Measurements from ENCODE around the gene ITGA4. TPM values are rescaled to one million over a fixed set of nuclear protein-coding genes. Genes with fewer than 3 reads are reported as not detected.

The ITGA4 gene
- total RNA-seq (2021) (4.6 and 7.0 TPM in 2 replicates), Bru-seq, nascent RNA (percentile 44 among the genes with signal in this experiment), BruChase-seq, experiment 1, labeled RNA remaining after a 2-hour chase (percentile 41 among the genes with signal in this experiment), BruChase-seq, experiment 2, labeled RNA remaining after a 6-hour chase (percentile 39 among the genes with signal in this experiment)
- long read RNA-seq, full-length matches to known transcripts, result 4 of 9 reads
- long read RNA-seq, partial matches to known transcripts, result 4 of 9 reads
- long read RNA-seq, other reads (novel, unspliced or antisense), result 1 of 9 reads

GRCh38 chr2:181457121-181457740 lies at the start of gene ITGA4:
Gene ITGA4 (plus strand): TSS chr2:181457386. CDS start chr2:181457655, 269 bp downstream.
- intact Hi-C loops (cut with micrococcal nuclease; ENCODE audit: unreplicated experiment), result loop anchor here (2.0 to 10.0 kb wide), 2 partner anchors 258 to 352 kb away; no protein-coding TSS in a partner anchor
- CTCF ChIA-PET, result interaction anchor here (0.7 to 1.5 kb wide), 3 partner anchors 9 to 377 kb away, joined by 4 to 9 read pairs (median 4); no protein-coding TSS in a partner anchor

DNA sequence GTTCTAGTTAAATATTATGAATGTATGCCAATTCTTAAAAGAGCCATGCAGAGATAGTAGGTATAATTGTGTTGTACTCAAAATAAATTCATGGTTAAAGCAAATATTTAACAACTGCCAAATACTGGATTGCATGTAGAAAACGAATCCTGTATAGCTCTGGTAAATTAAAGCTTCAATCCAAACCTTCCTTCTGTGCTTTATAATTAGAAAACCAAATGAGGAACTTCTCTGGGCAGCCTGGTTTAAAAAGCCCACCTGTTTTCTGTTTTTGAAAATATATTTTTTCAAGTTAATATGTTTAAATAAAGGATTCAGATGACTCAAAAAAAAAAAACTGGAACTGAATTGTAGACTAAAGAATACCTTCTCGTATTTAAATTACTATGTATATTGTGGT lies 48.3 kb upstream of the ITGA4 start:
- BruUV-seq (replicated peaks), result no TSS peak
- Histone ChIP-seq H3K27me3 (replicated peaks; ENCODE audit: insufficient read depth, low read depth, low read length, poor library complexity) (no peaks in the 10 kb centered on the region), H3K4me3 (ENCODE audit: low read depth, low read length, poor library complexity, severe bottlenecking) (no peak overlapping the region), H3K9me3 (ENCODE audit: low read depth, low read length, poor library complexity, severe bottlenecking) (no peaks in the 10 kb centered on the region), H3K36me3 (ENCODE audit: insufficient read depth, low read length, poor library complexity, severe bottlenecking) (no peaks in the 10 kb centered on the region), H3K4me1 (ENCODE audit: insufficient read depth, low read length, poor library complexity, severe bottlenecking) (peaks cover 37% of the 10 kb centered on the region), H3K27ac (ENCODE audit: low read depth, low read length, poor library complexity, severe bottlenecking) (no peak overlapping the region)
- CTCF ChIA-PET, result no interaction called here
- intact Hi-C loops (cut with micrococcal nuclease; ENCODE audit: unreplicated experiment), result no loop called here
- POLR2A ChIA-PET (ENCODE audit: low non-redundant PET), result no interaction called here
- no peak for TF ChIP-seq EZH2 (IDR thresholded peaks at IDR 0.05; ENCODE audit: borderline replicate concordance, low read depth, low read length, poor library complexity, severe bottlenecking)
- TF ChIP-seq, protein P1, sequence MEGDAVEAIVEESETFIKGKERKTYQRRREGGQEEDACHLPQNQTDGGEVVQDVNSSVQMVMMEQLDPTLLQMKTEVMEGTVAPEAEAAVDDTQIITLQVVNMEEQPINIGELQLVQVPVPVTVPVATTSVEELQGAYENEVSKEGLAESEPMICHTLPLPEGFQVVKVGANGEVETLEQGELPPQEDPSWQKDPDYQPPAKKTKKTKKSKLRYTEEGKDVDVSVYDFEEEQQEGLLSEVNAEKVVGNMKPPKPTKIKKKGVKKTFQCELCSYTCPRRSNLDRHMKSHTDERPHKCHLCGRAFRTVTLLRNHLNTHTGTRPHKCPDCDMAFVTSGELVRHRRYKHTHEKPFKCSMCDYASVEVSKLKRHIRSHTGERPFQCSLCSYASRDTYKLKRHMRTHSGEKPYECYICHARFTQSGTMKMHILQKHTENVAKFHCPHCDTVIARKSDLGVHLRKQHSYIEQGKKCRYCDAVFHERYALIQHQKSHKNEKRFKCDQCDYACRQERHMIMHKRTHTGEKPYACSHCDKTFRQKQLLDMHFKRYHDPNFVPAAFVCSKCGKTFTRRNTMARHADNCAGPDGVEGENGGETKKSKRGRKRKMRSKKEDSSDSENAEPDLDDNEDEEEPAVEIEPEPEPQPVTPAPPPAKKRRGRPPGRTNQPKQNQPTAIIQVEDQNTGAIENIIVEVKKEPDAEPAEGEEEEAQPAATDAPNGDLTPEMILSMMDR (conservative IDR thresholded peaks at IDR 0.05; ENCODE audit: low read depth, low read length), result no peak
- no peak for DNase-seq (ENCODE audit: low spot score)

More at GRCh38 chr2:181457121-181457740, at the start of gene ITGA4:
- TF ChIP-seq, protein P1 (conservative IDR thresholded peaks at IDR 0.05; ENCODE audit: low read depth, low read length), result peak; percentile 76
- no peak for TF ChIP-seq EZH2 (IDR thresholded peaks at IDR 0.05; ENCODE audit: borderline replicate concordance, low read depth, low read length, poor library complexity, severe bottlenecking)
- Histone ChIP-seq H3K4me1 (ENCODE audit: insufficient read depth, low read length, poor library complexity, severe bottlenecking) (no peaks in the 10 kb centered on the region), H3K36me3 (ENCODE audit: insufficient read depth, low read length, poor library complexity, severe bottlenecking) (no peaks in the 10 kb centered on the region), H3K27me3 (replicated peaks; ENCODE audit: insufficient read depth, low read depth, low read length, poor library complexity) (peaks cover 7% of the 10 kb centered on the region), H3K27ac (ENCODE audit: low read depth, low read length, poor library complexity, severe bottlenecking) (no peak within 1 kb of the TSS), H3K4me3 (ENCODE audit: low read depth, low read length, poor library complexity, severe bottlenecking) (peak within 1 kb of the TSS; percentile 56), H3K9me3 (ENCODE audit: low read depth, low read length, poor library complexity, severe bottlenecking) (no peaks in the 10 kb centered on the region)
- POLR2A ChIA-PET (ENCODE audit: low non-redundant PET), result interaction anchor here (0.6 to 0.7 kb wide), 2 partner anchors 209 to 211 kb away, joined by 3 to 6 read pairs; no protein-coding TSS in a partner anchor
- DNase-seq (ENCODE audit: low spot score), result peak; percentile 82
- BruUV-seq (replicated peaks), result no TSS peak

DNA sequence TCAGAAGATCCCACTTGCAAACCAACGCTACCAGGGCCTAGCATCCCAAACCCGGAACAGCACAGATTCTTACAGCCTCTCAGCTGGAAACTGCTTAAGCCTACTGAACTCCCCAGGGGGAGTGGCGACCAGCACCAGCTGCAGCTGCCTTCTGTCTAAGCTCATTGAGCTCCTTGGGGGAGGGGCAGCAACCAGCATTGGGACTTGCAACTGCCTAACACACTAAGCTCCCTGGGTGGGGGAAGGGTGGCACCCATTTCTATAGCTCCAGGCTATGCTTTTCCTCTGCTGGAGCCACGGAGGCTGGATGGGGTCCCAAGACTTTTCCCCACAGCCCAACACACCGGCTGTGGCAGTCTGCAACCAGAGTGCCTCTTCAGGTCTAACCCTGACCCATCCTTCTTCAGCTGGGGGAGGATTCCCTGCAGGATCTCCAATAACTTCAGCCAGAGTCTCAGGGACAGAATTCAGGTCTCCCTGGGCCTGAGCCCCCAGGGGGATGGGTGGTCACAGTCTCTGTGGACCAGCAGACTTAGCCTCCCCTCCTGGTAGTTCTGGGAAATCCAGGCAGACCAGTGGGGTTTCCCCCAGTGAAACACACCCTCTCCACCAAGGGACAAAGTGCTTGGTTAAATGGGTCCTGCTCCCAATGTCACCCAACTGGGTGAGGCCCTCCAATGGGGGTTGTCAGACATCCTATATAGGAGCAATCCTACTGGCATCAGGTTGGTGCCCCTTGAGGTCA lies 45.9 kb upstream of the ITGA4 start:
- CTCF ChIA-PET, result interaction anchor here (0.6 to 0.8 kb wide), 2 partner anchors 55 to 828 kb away, joined by 3 read pairs; no protein-coding TSS in a partner anchor
- peak overlapping the region; percentile 61 for H3K27ac ChIP-seq (ENCODE audit: low read depth, low read length, poor library complexity, severe bottlenecking)
- no peak overlapping the region for H3K4me3 ChIP-seq (ENCODE audit: low read depth, low read length, poor library complexity, severe bottlenecking)
- no peaks in the 10 kb centered on the region for H3K27me3 ChIP-seq (replicated peaks; ENCODE audit: insufficient read depth, low read depth, low read length, poor library complexity)
- no peaks in the 10 kb centered on the region for H3K36me3 ChIP-seq (ENCODE audit: insufficient read depth, low read length, poor library complexity, severe bottlenecking)
- H3K9me3 ChIP-seq (ENCODE audit: low read depth, low read length, poor library complexity, severe bottlenecking), result no peaks in the 10 kb centered on the region
- TF ChIP-seq EZH2 (IDR thresholded peaks at IDR 0.05; ENCODE audit: borderline replicate concordance, low read depth, low read length, poor library complexity, severe bottlenecking), result no peak
- TF ChIP-seq, protein P1 (conservative IDR thresholded peaks at IDR 0.05; ENCODE audit: low read depth, low read length), result no peak
- BruUV-seq (replicated peaks), result no TSS peak
- peak; percentile 97 for DNase-seq (ENCODE audit: low spot score)
- intact Hi-C loops (cut with micrococcal nuclease; ENCODE audit: unreplicated experiment), result no loop called here
- POLR2A ChIA-PET (ENCODE audit: low non-redundant PET), result no interaction called here
- peaks cover 19% of the 10 kb centered on the region for H3K4me1 ChIP-seq (ENCODE audit: insufficient read depth, low read length, poor library complexity, severe bottlenecking)

All from A673 (cell line).